ENCODE data around the gene CTSZ.

DNA sequence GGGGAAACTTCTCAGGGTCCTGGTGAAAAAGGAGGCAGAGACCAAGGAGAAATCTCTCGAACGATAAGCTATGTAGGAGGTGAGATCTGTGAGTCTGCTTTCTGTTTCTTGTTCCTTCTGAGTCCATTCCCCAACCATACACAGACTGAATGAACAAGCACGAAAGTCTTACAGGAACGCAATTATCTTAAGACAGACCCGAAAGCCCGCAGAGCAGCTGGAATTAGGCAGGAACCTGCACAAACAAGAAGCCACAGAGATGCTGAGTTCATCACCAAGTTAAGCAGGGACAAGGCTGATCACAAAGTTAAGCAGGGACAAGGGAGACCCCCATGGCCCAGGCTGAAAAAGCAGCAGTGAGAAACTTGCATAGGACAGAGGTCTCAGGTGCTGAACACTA, 47.4 kb downstream of the CTSZ start:
- TF ChIP-seq EZH2 (IDR thresholded peaks at IDR 0.05; ENCODE audit: insufficient read depth, poor library complexity, severe bottlenecking) (no peak), EZH2phosphoT487 (IDR thresholded peaks at IDR 0.05; ENCODE audit: insufficient read depth, low read depth) (no peak)
